PC-9 (cell line): ENCODE measurements around the gene EWSR1. TPM values are rescaled to one million over a fixed set of nuclear protein-coding genes. Genes with fewer than 3 reads are reported as not detected.

ENCODE experiments used
- BruUV-seq: library from RNA; stranded (reverse); fragments of 400-500 nt; replicated peaks from 2 replicates; lab custom pipeline; 2021; lab: Mats Ljungman, UMichigan
- CTCF ChIA-PET: fragments of 300-600 bp; sonication (Branson Sonifier 250); formaldehyde crosslinking; loops from one replicate; lab custom pipeline; 2022; ENCODE audit warnings: antibody characterized with exemption; lab: Charles Lee
- POLR2A ChIA-PET: fragments of 300-600 bp; sonication (Branson Sonifier 250); formaldehyde crosslinking; loops from one replicate; lab custom pipeline; 2022; ENCODE audit warnings: antibody characterized with exemption; ENCODE audit not compliant: unreplicated experiment; lab: Charles Lee
- DNase-seq, 2 experiments: peaks; one replicate each; pipeline versions ENCODE4 v3.0.0 to v3.0.0-alpha.2; 2015 to 2022; ENCODE audit warnings: mixed read lengths in 1 of 2
- H2AFZ ChIP-seq: fragments of 200-600 bp; sonication (generic); 2 replicates; pipeline ENCODE4 v1.8.1; 2017; ENCODE audit warnings: antibody characterized with exemption
- H3F3A ChIP-seq: fragments of 200-600 bp; sonication (generic); 2 replicates; pipeline ENCODE4 v1.8.1; 2017; ENCODE audit warnings: antibody characterized with exemption, mild to moderate bottlenecking, low read depth; ENCODE audit not compliant: insufficient read depth
- H3K27ac ChIP-seq: fragments of 200-600 bp; sonication (generic); 2 replicates; pipeline ENCODE4 v1.6.1; 2016; ENCODE audit warnings: mixed run types
- H3K27me3 ChIP-seq: fragments of 200-600 bp; sonication (generic); 2 replicates; pipeline ENCODE4 v1.6.1; 2016; ENCODE audit warnings: low read depth, mixed run types; ENCODE audit not compliant: insufficient read depth
- H3K36me3 ChIP-seq: fragments of 200-600 bp; sonication (generic); 2 replicates; pipeline ENCODE4 v1.6.1; 2016; ENCODE audit warnings: low read depth, mixed run types
- H3K4me1 ChIP-seq: fragments of 200-600 bp; sonication (generic); replicated peaks from 2 replicates; pipeline ENCODE4 v1.6.1; 2016; ENCODE audit warnings: mixed run types; ENCODE audit not compliant: insufficient read depth
- H3K4me2 ChIP-seq: fragments of 200-600 bp; sonication (generic); 2 replicates; pipeline ENCODE4 v1.6.1; 2017; ENCODE audit warnings: mixed run types
- H3K4me3 ChIP-seq: fragments of 200-600 bp; sonication (generic); 2 replicates; pipeline ENCODE4 v1.6.1; 2016; ENCODE audit warnings: mixed run types
- H3K79me2 ChIP-seq: fragments of 200-600 bp; sonication (generic); 2 replicates; pipeline ENCODE4 v1.6.1; 2017; ENCODE audit warnings: low read depth, mixed run types
- H3K9me2 ChIP-seq: fragments of 200-600 bp; sonication (generic); 2 replicates; pipeline ENCODE4 v1.8.1; 2017; ENCODE audit warnings: mild to moderate bottlenecking; ENCODE audit not compliant: insufficient read depth
- H3K9me3 ChIP-seq: fragments of 200-600 bp; sonication (generic); 2 replicates; pipeline ENCODE4 v1.8.1; 2016; ENCODE audit warnings: low read depth; ENCODE audit not compliant: insufficient read depth
- H4K20me1 ChIP-seq: fragments of 200-600 bp; sonication (generic); 2 replicates; pipeline ENCODE4 v1.8.1; 2017; ENCODE audit not compliant: insufficient read depth
- EZH2 ChIP-seq: fragments of 200-600 bp; sonication (generic); IDR thresholded peaks from 2 replicates; pipeline ENCODE4 v1.8.0; 2017; ENCODE audit warnings: antibody characterized with exemption, low read depth
- intact Hi-C: fragments of 100-400 bp; cut with micrococcal nuclease; formaldehyde crosslinking; loops from one replicate; pipeline ENCODE4 v1.10.0; 2022; ENCODE audit not compliant: unreplicated experiment
- total RNA-seq: library from RNA; stranded (reverse); gene quantifications from 2 replicates; pipeline ENCODE4 v1.2.3, GENCODE V29; 2021
- TF ChIP-seq, protein P1 (sequence below): fragments of 200-600 bp; sonication (generic); conservative IDR thresholded peaks from 2 replicates; pipeline ENCODE4 v1.6.1; 2017; ENCODE audit warnings: mixed run types, antibody characterized with exemption, mild to moderate bottlenecking, moderate library complexity

Gene EWSR1
- total RNA-seq, 1 experiment from 2014 or later = 200 TPM

DNA sequence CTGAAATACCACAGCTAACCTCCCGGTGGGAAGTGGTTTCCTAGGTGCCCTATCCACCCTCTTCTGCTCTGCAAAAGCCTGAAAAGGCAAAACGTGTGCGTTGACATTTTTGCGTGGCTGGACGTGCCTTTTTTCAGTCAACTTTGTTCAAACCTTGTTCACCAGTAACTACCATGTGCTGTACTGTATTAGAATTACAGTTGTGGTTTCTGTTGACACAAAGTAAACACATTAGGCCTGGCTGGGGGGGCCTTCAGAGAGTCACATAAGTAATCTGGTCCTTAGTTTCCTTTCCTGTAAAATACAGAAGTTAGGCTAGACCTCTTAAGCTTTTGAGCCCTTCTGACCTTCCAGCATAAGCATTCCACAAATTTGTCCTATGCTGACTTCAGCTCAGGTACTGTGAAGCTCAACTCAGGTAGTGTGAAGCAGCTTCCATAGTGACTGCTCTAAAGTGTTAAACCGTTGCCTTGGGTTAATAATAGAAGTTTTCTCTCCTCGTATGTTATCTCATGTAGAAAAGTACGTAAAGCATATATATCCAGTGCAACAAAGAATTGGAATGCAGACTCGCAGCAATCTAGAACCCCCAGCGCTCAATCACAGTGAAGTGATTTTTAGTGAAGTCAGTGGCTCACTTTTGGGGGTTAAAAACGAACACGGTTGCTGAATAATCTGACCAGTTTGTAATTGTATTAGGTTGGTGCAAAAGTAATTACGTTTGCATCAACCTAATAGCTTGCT, 1.8 kb downstream of the EWSR1 start:
- DNase-seq = no peak
- ChIA-PET POLR2A (interaction anchor here (0.5 kb wide), 1 partner anchor 1578 kb away, joined by 3 read pairs; no protein-coding TSS in a partner anchor), CTCF (no interaction called here)
- Histone ChIP-seq H3K9me3 (no peaks in the 10 kb centered on the region), H3K4me2 (peak overlapping the region; percentile 99), H3K27ac (peak overlapping the region; percentile 94), H3K9me2 (no peaks in the 10 kb centered on the region), H3K4me1 (peaks cover 32% of the 10 kb centered on the region), H3K79me2 (peaks cover 88% of the 10 kb centered on the region), H3K4me3 (peak overlapping the region; percentile 88), H3F3A (peaks cover 40% of the 10 kb centered on the region), H4K20me1 (peaks cover 61% of the 10 kb centered on the region), H3K36me3 (peaks cover 58% of the 10 kb centered on the region), H3K27me3 (no peaks in the 10 kb centered on the region), H2AFZ (no peak overlapping the region)
- no TSS peak for BruUV-seq
- TF ChIP-seq EZH2 = no peak
- TF ChIP-seq, protein P1, sequence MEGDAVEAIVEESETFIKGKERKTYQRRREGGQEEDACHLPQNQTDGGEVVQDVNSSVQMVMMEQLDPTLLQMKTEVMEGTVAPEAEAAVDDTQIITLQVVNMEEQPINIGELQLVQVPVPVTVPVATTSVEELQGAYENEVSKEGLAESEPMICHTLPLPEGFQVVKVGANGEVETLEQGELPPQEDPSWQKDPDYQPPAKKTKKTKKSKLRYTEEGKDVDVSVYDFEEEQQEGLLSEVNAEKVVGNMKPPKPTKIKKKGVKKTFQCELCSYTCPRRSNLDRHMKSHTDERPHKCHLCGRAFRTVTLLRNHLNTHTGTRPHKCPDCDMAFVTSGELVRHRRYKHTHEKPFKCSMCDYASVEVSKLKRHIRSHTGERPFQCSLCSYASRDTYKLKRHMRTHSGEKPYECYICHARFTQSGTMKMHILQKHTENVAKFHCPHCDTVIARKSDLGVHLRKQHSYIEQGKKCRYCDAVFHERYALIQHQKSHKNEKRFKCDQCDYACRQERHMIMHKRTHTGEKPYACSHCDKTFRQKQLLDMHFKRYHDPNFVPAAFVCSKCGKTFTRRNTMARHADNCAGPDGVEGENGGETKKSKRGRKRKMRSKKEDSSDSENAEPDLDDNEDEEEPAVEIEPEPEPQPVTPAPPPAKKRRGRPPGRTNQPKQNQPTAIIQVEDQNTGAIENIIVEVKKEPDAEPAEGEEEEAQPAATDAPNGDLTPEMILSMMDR = no peak
- intact Hi-C loops = no loop called here

DNA sequence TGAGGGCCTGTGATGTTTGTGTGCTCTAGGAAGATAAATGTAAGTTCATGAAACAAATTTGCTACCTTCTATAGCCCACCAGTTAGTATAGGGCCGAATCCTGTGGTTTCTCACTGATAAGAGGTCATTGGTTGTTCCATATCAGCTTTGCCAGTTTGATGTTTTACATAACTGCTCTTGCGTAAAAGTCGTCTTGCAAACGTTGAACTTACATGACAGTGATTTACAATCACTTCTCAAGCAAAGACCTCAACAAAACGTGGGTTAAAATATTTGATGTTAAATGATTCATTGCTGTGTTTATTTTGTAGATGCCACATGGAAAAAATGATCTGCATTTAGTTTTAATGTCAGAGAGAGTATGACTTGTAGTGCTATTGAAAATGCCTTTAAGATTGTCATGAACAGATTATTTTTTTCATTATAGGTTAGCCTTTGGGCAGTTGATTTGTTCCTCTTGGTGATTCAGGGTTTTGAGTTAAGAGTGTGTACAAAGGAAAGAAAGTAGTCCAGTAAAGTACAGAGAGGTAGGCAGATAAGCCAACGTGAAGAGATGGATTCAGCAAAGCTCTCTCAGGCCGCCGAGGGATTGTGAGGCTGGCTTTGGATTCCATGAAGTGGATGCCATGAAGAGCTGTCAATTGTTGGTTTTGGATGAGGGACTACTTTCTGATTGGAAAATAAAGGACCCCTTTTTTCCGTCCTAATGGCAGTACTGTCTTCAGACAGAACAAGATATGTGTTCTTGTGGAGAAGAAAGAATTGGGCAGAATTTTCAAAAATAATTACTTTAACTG, 2.6 kb downstream of the EWSR1 start:
- Histone ChIP-seq H3K9me3 (no peaks in the 10 kb centered on the region), H3F3A (peaks cover 47% of the 10 kb centered on the region), H3K4me2 (peak overlapping the region; percentile 99), H3K79me2 (peaks cover 96% of the 10 kb centered on the region), H3K4me3 (peak overlapping the region; percentile 88; the same call in 1 of the 2 replicates), H3K27me3 (no peaks in the 10 kb centered on the region), H3K36me3 (peaks cover 66% of the 10 kb centered on the region), H3K4me1 (peaks cover 32% of the 10 kb centered on the region), H3K9me2 (no peaks in the 10 kb centered on the region), H4K20me1 (peaks cover 69% of the 10 kb centered on the region), H3K27ac (no peak overlapping the region), H2AFZ (no peak overlapping the region)
- ChIA-PET CTCF (no interaction called here), POLR2A (no interaction called here)
- TF ChIP-seq EZH2 = no peak
- TF ChIP-seq, protein P1 = no peak
- intact Hi-C loops = no loop called here
- BruUV-seq = no TSS peak
- peak in 1 of 2 experiments; percentile 74 for DNase-seq

GRCh38 chr22:29272624-29273023, 4.6 kb downstream of the EWSR1 start:
- Histone ChIP-seq H3K36me3 (peaks cover 85% of the 10 kb centered on the region), H3K79me2 (peaks cover 98% of the 10 kb centered on the region), H3K4me1 (peaks cover 22% of the 10 kb centered on the region), H4K20me1 (peaks cover 88% of the 10 kb centered on the region), H2AFZ (no peak overlapping the region), H3K27ac (no peak overlapping the region), H3K4me3 (no peak overlapping the region), H3K9me3 (no peaks in the 10 kb centered on the region), H3K9me2 (no peaks in the 10 kb centered on the region), H3F3A (peaks cover 66% of the 10 kb centered on the region), H3K27me3 (no peaks in the 10 kb centered on the region), H3K4me2 (no peak overlapping the region)
- DNase-seq = no peak
- no TSS peak for BruUV-seq
- CTCF ChIA-PET = no interaction called here
- POLR2A ChIA-PET = interaction anchor here (0.7 kb wide), 1 partner anchor 549 kb away, joined by 4 read pairs; no protein-coding TSS in a partner anchor
- TF ChIP-seq, protein P1 = no peak
- TF ChIP-seq EZH2 = no peak
- intact Hi-C loops = no loop called here
